ENCODE results near the gene MLIP. TPM values are rescaled to one million over a fixed set of nuclear protein-coding genes. Genes with fewer than 3 reads are reported as not detected.

The MLIP gene
- total RNA-seq, 1 experiment from 2014 or later, result 0.59 TPM

- Histone ChIP-seq H3K9me2 (ENCODE audit: insufficient read depth) (no peaks in the 10 kb centered on the region), H4K20me1 (ENCODE audit: insufficient read depth) (no peaks in the 10 kb centered on the region), H3K4me2 (ENCODE audit: low read length) (no peak overlapping the region), H3K9me3 (ENCODE audit: control insufficient read depth in 1 of 2, insufficient read depth in 1 of 2, low read depth in 1 of 2, low read length in 2 of 2) (no peaks in the 10 kb centered on the region), H3K4me3 (replicated peaks in 1 of 2; ENCODE audit: low read depth in 1 of 2, low read length in 2 of 2) (no peak overlapping the region), H3K36me3 (ENCODE audit: control insufficient read depth in 1 of 2, insufficient read depth in 2 of 2, low read length in 2 of 2) (no peaks in the 10 kb centered on the region), H3K27me3 (ENCODE audit: insufficient read depth, low read length) (no peaks in the 10 kb centered on the region), H3K9ac (ENCODE audit: low read length) (no peak overlapping the region), H2AFZ (ENCODE audit: low read depth, low read length, poor library complexity, severe bottlenecking) (peak overlapping the region; percentile 15), H3K4me1 (ENCODE audit: control insufficient read depth in 1 of 2, insufficient read depth in 2 of 2, low read length in 2 of 2) (no peaks in the 10 kb centered on the region), H3K79me2 (ENCODE audit: insufficient read depth, low read length) (no peaks in the 10 kb centered on the region), H3K27ac (ENCODE audit: low read depth, low read length) (no peak overlapping the region)
- BruUV-seq (replicated peaks), result no TSS peak
- ChIA-PET POLR2A (no interaction called here), CTCF (interaction anchor here (0.8 to 1.9 kb wide), 6 partner anchors 8 to 263 kb away, joined by 3 to 9 read pairs (median 4); no protein-coding TSS in a partner anchor), RAD21 (ENCODE audit: low non-redundant PET in 1 of 2, low total read pairs in 2 of 2, uncharacterized antibody in 2 of 2, unreplicated experiment in 2 of 2) (interaction anchor here in 1 of 2 experiments (2.3 kb wide), 1 partner anchor 259 kb away, joined by 6 read pairs; no protein-coding TSS in a partner anchor)
- no peak for ATAC-seq
- no peak for DNase-seq (ENCODE audit: low read depth, low spot score)
- TF ChIP-seq ZNF274 (IDR thresholded peaks at IDR 0.05; ENCODE audit: low read depth, low read length) (no peak), EGR1 (IDR thresholded peaks at IDR 0.05; ENCODE audit: low read depth) (no peak), ELF1 (IDR thresholded peaks at IDR 0.05; ENCODE audit: borderline replicate concordance, low read depth) (no peak), SIN3A (IDR thresholded peaks at IDR 0.05; ENCODE audit: low read depth) (no peak), FOSL1 (IDR thresholded peaks at IDR 0.05; ENCODE audit: low read depth) (no peak), YY1 (IDR thresholded peaks at IDR 0.05; ENCODE audit: extremely low read depth, insufficient replicate concordance, low read depth, low read length) (no peak)
- intact Hi-C loops (cut with micrococcal nuclease), result loop anchor here (10.0 kb wide), 1 partner anchor 820 kb away; no protein-coding TSS in a partner anchor
Observed at GRCh38 chr6:54245265-54245664, 134.0 kb downstream of the MLIP start.

DNA sequence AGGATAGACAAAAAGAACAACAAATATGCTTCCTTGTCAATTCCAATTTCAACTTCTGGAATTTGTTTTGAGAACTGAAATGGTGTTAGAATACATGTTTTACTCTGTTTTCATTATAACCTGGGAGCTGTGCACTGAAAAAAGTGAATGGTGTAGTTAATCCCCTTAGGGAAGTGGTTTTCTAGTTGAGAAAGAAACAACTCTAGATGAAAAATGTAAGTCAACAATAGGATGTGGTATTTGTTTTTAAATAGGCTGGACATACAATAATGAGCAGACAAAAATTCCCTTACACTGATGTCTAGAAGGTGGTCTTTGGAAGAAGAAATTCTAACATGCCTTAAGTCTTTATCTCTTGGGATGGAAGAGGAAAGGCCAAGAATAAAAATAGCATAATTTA is 137.1 kb downstream of the MLIP start:
- H4K20me1 ChIP-seq (ENCODE audit: insufficient read depth), result no peaks in the 10 kb centered on the region
- H3K79me2 ChIP-seq (ENCODE audit: insufficient read depth, low read length), result no peaks in the 10 kb centered on the region
- ATAC-seq, result no peak
- no peak overlapping the region for H3K9ac ChIP-seq (ENCODE audit: low read length)
- CTCF ChIA-PET, result interaction anchor here (0.6 kb wide), 1 partner anchor 467 kb away, joined by 3 read pairs; no protein-coding TSS in a partner anchor
- no peaks in the 10 kb centered on the region for H3K9me2 ChIP-seq (ENCODE audit: insufficient read depth)
- no peak overlapping the region for H2AFZ ChIP-seq (ENCODE audit: low read depth, low read length, poor library complexity, severe bottlenecking)
- TF ChIP-seq SIN3A (IDR thresholded peaks at IDR 0.05; ENCODE audit: low read depth), result no peak
- TF ChIP-seq, protein P1, sequence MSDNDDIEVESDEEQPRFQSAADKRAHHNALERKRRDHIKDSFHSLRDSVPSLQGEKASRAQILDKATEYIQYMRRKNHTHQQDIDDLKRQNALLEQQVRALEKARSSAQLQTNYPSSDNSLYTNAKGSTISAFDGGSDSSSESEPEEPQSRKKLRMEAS (IDR thresholded peaks at IDR 0.05), result no peak
- TF ChIP-seq, protein P2, sequence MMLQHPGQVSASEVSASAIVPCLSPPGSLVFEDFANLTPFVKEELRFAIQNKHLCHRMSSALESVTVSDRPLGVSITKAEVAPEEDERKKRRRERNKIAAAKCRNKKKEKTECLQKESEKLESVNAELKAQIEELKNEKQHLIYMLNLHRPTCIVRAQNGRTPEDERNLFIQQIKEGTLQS (IDR thresholded peaks at IDR 0.05), result no peak
- no peak for TF ChIP-seq FOSL1 (IDR thresholded peaks at IDR 0.05; ENCODE audit: low read depth)
- TF ChIP-seq ZNF274 (IDR thresholded peaks at IDR 0.05; ENCODE audit: low read depth, low read length), result no peak
- no peak for TF ChIP-seq ELF1 (IDR thresholded peaks at IDR 0.05; ENCODE audit: borderline replicate concordance, low read depth)
- no peak for TF ChIP-seq TCF7L2 (IDR thresholded peaks at IDR 0.05; ENCODE audit: borderline replicate concordance, extremely low read depth, insufficient read depth, insufficient read length)
- no peak for TF ChIP-seq YY1 (IDR thresholded peaks at IDR 0.05; ENCODE audit: extremely low read depth, insufficient replicate concordance, low read depth, low read length)
- no peak for TF ChIP-seq EGR1 (IDR thresholded peaks at IDR 0.05; ENCODE audit: low read depth)
- TF ChIP-seq, protein P3, sequence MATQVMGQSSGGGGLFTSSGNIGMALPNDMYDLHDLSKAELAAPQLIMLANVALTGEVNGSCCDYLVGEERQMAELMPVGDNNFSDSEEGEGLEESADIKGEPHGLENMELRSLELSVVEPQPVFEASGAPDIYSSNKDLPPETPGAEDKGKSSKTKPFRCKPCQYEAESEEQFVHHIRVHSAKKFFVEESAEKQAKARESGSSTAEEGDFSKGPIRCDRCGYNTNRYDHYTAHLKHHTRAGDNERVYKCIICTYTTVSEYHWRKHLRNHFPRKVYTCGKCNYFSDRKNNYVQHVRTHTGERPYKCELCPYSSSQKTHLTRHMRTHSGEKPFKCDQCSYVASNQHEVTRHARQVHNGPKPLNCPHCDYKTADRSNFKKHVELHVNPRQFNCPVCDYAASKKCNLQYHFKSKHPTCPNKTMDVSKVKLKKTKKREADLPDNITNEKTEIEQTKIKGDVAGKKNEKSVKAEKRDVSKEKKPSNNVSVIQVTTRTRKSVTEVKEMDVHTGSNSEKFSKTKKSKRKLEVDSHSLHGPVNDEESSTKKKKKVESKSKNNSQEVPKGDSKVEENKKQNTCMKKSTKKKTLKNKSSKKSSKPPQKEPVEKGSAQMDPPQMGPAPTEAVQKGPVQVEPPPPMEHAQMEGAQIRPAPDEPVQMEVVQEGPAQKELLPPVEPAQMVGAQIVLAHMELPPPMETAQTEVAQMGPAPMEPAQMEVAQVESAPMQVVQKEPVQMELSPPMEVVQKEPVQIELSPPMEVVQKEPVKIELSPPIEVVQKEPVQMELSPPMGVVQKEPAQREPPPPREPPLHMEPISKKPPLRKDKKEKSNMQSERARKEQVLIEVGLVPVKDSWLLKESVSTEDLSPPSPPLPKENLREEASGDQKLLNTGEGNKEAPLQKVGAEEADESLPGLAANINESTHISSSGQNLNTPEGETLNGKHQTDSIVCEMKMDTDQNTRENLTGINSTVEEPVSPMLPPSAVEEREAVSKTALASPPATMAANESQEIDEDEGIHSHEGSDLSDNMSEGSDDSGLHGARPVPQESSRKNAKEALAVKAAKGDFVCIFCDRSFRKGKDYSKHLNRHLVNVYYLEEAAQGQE (IDR thresholded peaks at IDR 0.05; ENCODE audit: low read depth), result no peak
- no peak for TF ChIP-seq CTCF (IDR thresholded peaks at IDR 0.05 in 2 of 3, conservative IDR thresholded peaks at IDR 0.05 in 1 of 3; ENCODE audit: borderline replicate concordance in 1 of 3, insufficient read depth in 1 of 3, low read depth in 2 of 3, low read length in 2 of 3)
- no peak for TF ChIP-seq SRF (IDR thresholded peaks at IDR 0.05; ENCODE audit: low read depth)
- TF ChIP-seq JUND (IDR thresholded peaks at IDR 0.05), result no peak
- TF ChIP-seq POLR2A (IDR thresholded peaks at IDR 0.05; ENCODE audit: borderline replicate concordance, extremely low read depth, insufficient read depth, insufficient read length), result no peak
- no peaks in the 10 kb centered on the region for H3K9me3 ChIP-seq (ENCODE audit: control insufficient read depth in 1 of 2, insufficient read depth in 1 of 2, low read depth in 1 of 2, low read length in 2 of 2)
- H3K27me3 ChIP-seq (ENCODE audit: insufficient read depth, low read length), result no peaks in the 10 kb centered on the region
- BruUV-seq (replicated peaks), result no TSS peak
- RAD21 ChIA-PET (ENCODE audit: low non-redundant PET in 1 of 2, low total read pairs in 2 of 2, uncharacterized antibody in 2 of 2, unreplicated experiment in 2 of 2), result no interaction called here
- H3K27ac ChIP-seq (ENCODE audit: low read depth, low read length), result no peak overlapping the region
- intact Hi-C loops (cut with micrococcal nuclease), result loop anchor here (10.0 kb wide), 1 partner anchor 816 kb away; no protein-coding TSS in a partner anchor
- DNase-seq (ENCODE audit: low read depth, low spot score), result no peak
- H3K4me3 ChIP-seq (replicated peaks in 1 of 2; ENCODE audit: low read depth in 1 of 2, low read length in 2 of 2), result no peak overlapping the region
- no peaks in the 10 kb centered on the region for H3K36me3 ChIP-seq (ENCODE audit: control insufficient read depth in 1 of 2, insufficient read depth in 2 of 2, low read length in 2 of 2)
- POLR2A ChIA-PET, result no interaction called here
- no peak overlapping the region for H3K4me2 ChIP-seq (ENCODE audit: low read length)
- no peaks in the 10 kb centered on the region for H3K4me1 ChIP-seq (ENCODE audit: control insufficient read depth in 1 of 2, insufficient read depth in 2 of 2, low read length in 2 of 2)

Data from HCT116 (cell line).